ENCODE measurements around the gene CISD2. TPM values are rescaled to one million over a fixed set of nuclear protein-coding genes. Genes with fewer than 3 reads are reported as not detected.
"Not testable (repeated sequence)": the region's sequence is repeated elsewhere in the genome, so short reads cannot be mapped to it uniquely, and the experiment has no call there.

CISD2 gene
- total RNA-seq, 3 donors from 2014 or later = 29.0 to 36.9 (median 29.1) TPM

- ATAC-seq (no peak), DNase-seq (no peak)
- peaks cover 59% of the 10 kb centered on the region for H3K4me1 Mint-ChIP-seq (ENCODE audit: low read depth)
- peaks cover 2% of the 10 kb centered on the region for H3K36me3 Mint-ChIP-seq (ENCODE audit: insufficient read depth)
- peak overlapping the region; percentile 85 for H3K4me3 Mint-ChIP-seq
- no peaks in the 10 kb centered on the region for H3K27me3 Mint-ChIP-seq (ENCODE audit: low read depth)
- H3K9me3 Mint-ChIP-seq = no peaks in the 10 kb centered on the region
Measured at GRCh38 chr4:102867278-102868152, 1.3 kb upstream of the CISD2 start.

GRCh38 chr4:102868153-102868780, 525 bp upstream of the CISD2 start:
- peaks cover 7% of the 10 kb centered on the region for H3K36me3 Mint-ChIP-seq (ENCODE audit: insufficient read depth)
- ATAC-seq = no peak
- H3K4me1 Mint-ChIP-seq (ENCODE audit: low read depth) = peaks cover 59% of the 10 kb centered on the region
- H3K9me3 Mint-ChIP-seq = no peaks in the 10 kb centered on the region
- DNase-seq = no peak
- peak overlapping the region; percentile 85 for H3K4me3 Mint-ChIP-seq
- no peaks in the 10 kb centered on the region for H3K27me3 Mint-ChIP-seq (ENCODE audit: low read depth)

DNA sequence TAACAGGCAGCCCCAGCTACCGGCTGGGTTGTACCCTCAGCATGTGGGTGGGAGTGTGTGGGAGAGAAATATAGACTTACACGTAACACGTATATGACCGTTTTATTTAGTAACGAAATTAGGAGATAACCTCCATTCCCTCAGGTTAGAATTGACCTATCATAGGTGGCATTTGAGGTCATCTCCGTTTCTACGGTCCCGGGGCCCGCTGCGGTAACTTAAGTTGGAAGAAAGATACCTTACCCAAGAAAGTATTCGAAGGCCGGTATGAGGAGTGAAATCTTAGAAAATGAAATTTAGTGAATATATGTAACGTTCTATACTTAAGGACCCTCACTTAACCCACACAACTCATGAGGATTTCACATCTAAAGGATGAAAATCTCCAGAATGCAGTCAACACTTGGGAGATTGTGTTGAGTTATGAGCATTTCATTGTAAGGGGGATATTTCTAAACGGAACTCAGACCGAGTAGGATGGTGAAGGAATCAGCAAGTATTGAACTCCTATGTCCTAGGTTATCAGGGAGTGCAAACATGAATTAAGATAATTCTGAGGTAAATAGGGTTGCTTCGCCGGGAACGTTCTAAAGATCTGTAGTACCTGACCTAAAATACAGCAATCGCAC, 891 bp downstream of the CISD2 start:
- peak; percentile 57 for DNase-seq

GRCh38 chr4:102871772-102872171, 3.0 kb downstream of the CISD2 start:
- Mint-ChIP-seq H3K4me3 (no peak overlapping the region), H3K36me3 (ENCODE audit: insufficient read depth) (peaks cover 29% of the 10 kb centered on the region), H3K4me1 (ENCODE audit: low read depth) (peaks cover 38% of the 10 kb centered on the region), H3K27me3 (ENCODE audit: low read depth) (no peaks in the 10 kb centered on the region), H3K9me3 (no peaks in the 10 kb centered on the region)
- DNase-seq = no peak
- no peak for ATAC-seq

More for the DNA sequence above, 891 bp downstream of the CISD2 start:
- Mint-ChIP-seq H3K36me3 (ENCODE audit: insufficient read depth) (peaks cover 11% of the 10 kb centered on the region), H3K4me3 (peak overlapping the region; percentile 85), H3K4me1 (ENCODE audit: low read depth) (peaks cover 56% of the 10 kb centered on the region), H3K27me3 (ENCODE audit: low read depth) (no peaks in the 10 kb centered on the region), H3K9me3 (no peaks in the 10 kb centered on the region)
- ATAC-seq = peak in 1 of 2 donors; percentile 26

DNA sequence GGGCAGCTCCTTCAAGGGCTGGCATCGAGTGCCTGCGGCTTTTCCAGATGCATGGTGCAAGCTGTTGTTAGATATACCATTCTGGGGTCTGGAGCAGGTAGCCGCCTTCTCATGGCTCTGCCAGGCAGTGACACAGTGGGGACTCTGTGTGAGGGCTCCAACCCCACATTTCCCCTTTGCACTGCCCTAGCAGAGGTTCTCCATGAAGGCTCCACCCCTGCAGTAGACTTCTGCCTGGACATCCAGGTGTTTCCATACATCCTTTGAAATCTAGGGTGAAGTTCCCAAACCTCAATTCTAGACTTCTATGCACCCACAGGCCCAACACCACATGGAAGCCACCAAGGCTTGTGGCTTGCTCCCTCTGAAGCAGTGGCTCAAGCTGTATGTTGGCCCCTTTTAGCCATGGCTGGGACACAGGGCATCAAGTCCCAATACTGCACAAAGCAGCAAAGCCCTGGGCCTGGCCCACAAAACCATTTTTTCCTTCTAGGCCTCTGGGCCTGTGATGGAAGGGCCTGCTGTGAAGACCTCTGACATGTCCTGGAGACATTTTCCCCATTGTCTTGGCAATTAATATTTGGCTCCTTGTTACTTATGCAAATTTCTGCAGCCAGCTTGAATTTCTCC, 8.8 kb downstream of the CISD2 start:
- H3K4me3 Mint-ChIP-seq; DNase-seq; H3K4me1 Mint-ChIP-seq (ENCODE audit: low read depth); ATAC-seq; H3K27me3 Mint-ChIP-seq (ENCODE audit: low read depth); H3K9me3 Mint-ChIP-seq: not testable (repeated sequence)
- peaks cover 43% of the 10 kb centered on the region for H3K36me3 Mint-ChIP-seq (ENCODE audit: insufficient read depth)

DNA sequence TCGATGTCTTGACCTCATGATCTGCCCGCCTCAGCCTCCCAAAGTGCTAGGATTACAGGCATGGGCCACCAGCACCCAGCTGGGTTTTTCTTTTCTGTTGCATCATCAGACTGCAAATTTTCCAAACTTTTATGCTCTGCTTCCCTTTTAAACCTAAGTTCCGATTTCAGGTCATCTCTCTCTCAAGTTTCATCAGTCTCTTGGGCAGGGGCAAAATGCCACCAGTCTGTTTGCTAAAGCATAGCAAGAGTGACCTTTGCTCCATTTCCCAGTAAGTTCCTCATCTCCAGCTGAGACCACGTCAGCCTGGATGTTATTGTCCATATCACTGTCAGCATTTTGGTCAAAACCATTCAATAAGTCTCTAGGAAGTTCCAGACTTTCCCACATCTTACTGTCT, 9.6 kb downstream of the CISD2 start:
- DNase-seq; H3K27me3 Mint-ChIP-seq (ENCODE audit: low read depth); ATAC-seq; H3K4me3 Mint-ChIP-seq; H3K4me1 Mint-ChIP-seq (ENCODE audit: low read depth); H3K9me3 Mint-ChIP-seq: not testable (repeated sequence)
- peaks cover 39% of the 10 kb centered on the region for H3K36me3 Mint-ChIP-seq (ENCODE audit: insufficient read depth)

- ATAC-seq = no peak
- peaks cover 4% of the 10 kb centered on the region for H3K4me1 Mint-ChIP-seq (ENCODE audit: low read depth)
- no peaks in the 10 kb centered on the region for H3K9me3 Mint-ChIP-seq
- H3K4me3 Mint-ChIP-seq = no peak overlapping the region
- peaks cover 38% of the 10 kb centered on the region for H3K36me3 Mint-ChIP-seq (ENCODE audit: insufficient read depth)
- no peaks in the 10 kb centered on the region for H3K27me3 Mint-ChIP-seq (ENCODE audit: low read depth)
- DNase-seq = no peak
Measured at GRCh38 chr4:102878901-102879300, 10.1 kb downstream of the CISD2 start.

DNA sequence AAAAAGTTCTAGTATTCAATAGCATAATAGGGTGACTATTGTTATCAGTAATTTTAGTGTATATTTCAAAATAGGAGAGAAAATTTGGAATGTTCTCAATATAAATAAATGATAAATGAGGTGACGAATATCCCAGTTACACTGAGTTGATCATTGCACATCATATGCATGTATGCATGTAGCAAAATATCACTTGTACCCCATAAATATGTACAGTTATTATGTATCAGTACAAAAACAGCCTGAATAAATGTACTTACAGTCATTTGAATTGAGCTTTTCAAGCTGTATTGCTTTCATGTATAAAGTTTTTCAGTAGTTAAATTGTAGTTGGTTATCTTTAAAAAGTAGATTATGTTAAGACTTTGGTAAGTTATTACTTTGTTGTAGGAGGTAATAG, 12.6 kb downstream of the CISD2 start:
- Mint-ChIP-seq H3K36me3 (ENCODE audit: insufficient read depth) (peaks cover 27% of the 10 kb centered on the region), H3K4me3 (no peak overlapping the region), H3K4me1 (ENCODE audit: low read depth) (peaks cover 4% of the 10 kb centered on the region), H3K27me3 (ENCODE audit: low read depth) (no peaks in the 10 kb centered on the region), H3K9me3 (no peaks in the 10 kb centered on the region)
- ATAC-seq (no peak), DNase-seq (no peak)

GRCh38 chr4:102883278-102883677, 14.5 kb downstream of the CISD2 start:
- Mint-ChIP-seq H3K9me3 (no peaks in the 10 kb centered on the region), H3K36me3 (ENCODE audit: insufficient read depth) (peaks cover 19% of the 10 kb centered on the region), H3K4me1 (ENCODE audit: low read depth) (peaks cover 4% of the 10 kb centered on the region), H3K4me3 (no peak overlapping the region), H3K27me3 (ENCODE audit: low read depth) (no peaks in the 10 kb centered on the region)
- DNase-seq = no peak
- ATAC-seq = no peak

- H3K27me3 Mint-ChIP-seq (ENCODE audit: low read depth); H3K36me3 Mint-ChIP-seq (ENCODE audit: insufficient read depth); H3K9me3 Mint-ChIP-seq; ATAC-seq; H3K4me3 Mint-ChIP-seq; DNase-seq: not testable (repeated sequence)
- peaks cover 12% of the 10 kb centered on the region for H3K4me1 Mint-ChIP-seq (ENCODE audit: low read depth)
Measured at GRCh38 chr4:102888570-102888969, 19.8 kb downstream of the CISD2 start.

DNA sequence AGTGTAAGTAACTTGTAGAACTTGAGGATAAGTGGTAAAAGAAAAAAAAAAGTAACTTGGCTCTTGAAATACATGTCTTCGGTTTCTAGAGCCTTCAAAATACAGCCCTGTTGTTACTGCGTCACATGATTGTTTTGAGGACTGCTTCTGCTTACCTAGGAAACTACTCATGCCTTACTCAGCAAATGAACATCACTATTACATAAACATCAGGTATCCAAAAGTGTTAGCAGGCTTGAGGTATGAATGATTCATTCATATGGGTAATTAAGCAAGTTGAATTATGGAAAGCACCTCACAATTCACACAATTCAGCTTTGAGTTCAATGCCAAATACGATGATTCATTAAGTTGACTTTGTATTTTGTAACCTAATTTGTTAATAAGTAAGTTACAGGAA, 21.1 kb downstream of the CISD2 start:
- not testable (repeated sequence) for ATAC-seq; H3K36me3 Mint-ChIP-seq (ENCODE audit: insufficient read depth); DNase-seq; H3K27me3 Mint-ChIP-seq (ENCODE audit: low read depth); H3K9me3 Mint-ChIP-seq; H3K4me3 Mint-ChIP-seq
- H3K4me1 Mint-ChIP-seq (ENCODE audit: low read depth) = peaks cover 12% of the 10 kb centered on the region

DNA sequence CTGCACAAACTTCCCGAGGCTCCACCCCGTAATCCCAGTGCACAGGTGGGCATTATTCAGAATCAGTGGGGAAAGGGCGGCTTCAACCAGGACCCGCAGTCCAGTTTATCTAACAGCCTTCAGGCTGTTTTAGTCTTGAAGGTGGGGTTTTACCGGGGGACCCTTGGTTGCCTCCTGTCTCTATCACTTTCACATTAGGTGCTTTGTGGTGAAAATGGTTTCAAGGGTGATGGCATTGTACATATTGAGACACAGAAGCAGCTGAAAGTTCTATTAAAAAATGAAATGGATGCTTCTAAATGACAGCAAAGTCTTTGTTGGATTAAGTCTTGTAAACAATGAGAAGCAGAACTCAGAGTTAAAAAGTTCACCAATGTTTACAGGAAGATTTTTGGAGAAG, 27.8 kb downstream of the CISD2 start:
- H3K27me3 Mint-ChIP-seq (ENCODE audit: low read depth); H3K9me3 Mint-ChIP-seq; H3K4me3 Mint-ChIP-seq; DNase-seq; H3K36me3 Mint-ChIP-seq (ENCODE audit: insufficient read depth); H3K4me1 Mint-ChIP-seq (ENCODE audit: low read depth); ATAC-seq: not testable (repeated sequence)

DNA sequence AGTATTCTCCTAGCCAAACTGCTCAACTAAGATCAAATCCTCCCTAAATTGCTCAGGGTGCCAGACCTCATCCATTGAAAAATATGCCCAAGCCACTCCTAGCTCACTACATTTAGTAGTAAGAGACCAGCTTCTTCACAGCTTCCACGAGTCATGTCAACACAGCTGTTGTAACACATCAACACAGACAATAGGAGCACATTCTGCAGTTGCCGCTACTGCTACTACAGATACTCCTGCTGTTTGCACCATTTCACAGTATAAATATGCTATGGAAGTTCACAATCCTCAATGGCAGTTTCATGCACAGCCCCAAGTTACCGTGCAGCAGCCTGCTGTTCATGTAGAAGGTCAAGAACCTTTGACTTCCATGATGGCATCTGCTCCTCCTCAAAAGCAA, 28.8 kb downstream of the CISD2 start:
- not testable (repeated sequence) for H3K4me3 Mint-ChIP-seq; H3K36me3 Mint-ChIP-seq (ENCODE audit: insufficient read depth); H3K9me3 Mint-ChIP-seq; ATAC-seq; H3K4me1 Mint-ChIP-seq (ENCODE audit: low read depth); DNase-seq; H3K27me3 Mint-ChIP-seq (ENCODE audit: low read depth)

GRCh38 chr4:102901804-102902203, 33.0 kb downstream of the CISD2 start:
- no peak for DNase-seq
- no peak for ATAC-seq
- Mint-ChIP-seq H3K4me1 (ENCODE audit: low read depth) (no peaks in the 10 kb centered on the region), H3K4me3 (no peak overlapping the region), H3K36me3 (ENCODE audit: insufficient read depth) (no peaks in the 10 kb centered on the region), H3K27me3 (ENCODE audit: low read depth) (no peaks in the 10 kb centered on the region), H3K9me3 (no peaks in the 10 kb centered on the region)

Data from activated T-cell treated with anti-CD3 and anti-CD28 coated beads, Interleukin-2, amount 50 U/mL, for 4 hours (primary cell).